ENCODE measurements around the gene CXCL6. TPM values are rescaled to one million over a fixed set of nuclear protein-coding genes. Genes with fewer than 3 reads are reported as not detected.

CXCL6 gene
- total RNA-seq, 4 donors from 2014 or later: not detected

- in situ Hi-C loops (cut with MboI; ENCODE audit: low pct_ligation_motif_present in 1 of 4, low pct_unique_long_range_greater_than_20kb in 1 of 4, low sequenced_read_pairs in 3 of 4) (loop anchor here in 1 of 4 donors (25.0 kb wide), 1 partner anchor 277 kb away; no protein-coding TSS in a partner anchor), intact Hi-C loops (cut with DNase I; ENCODE audit: low total_unique reads) (no loop called here)
- DNase-seq: no peak
- Histone ChIP-seq H3K27me3 (no peaks in the 10 kb centered on the region), H3K36me3 (no peaks in the 10 kb centered on the region), H3K4me1 (no peaks in the 10 kb centered on the region), H3K4me3 (no peak overlapping the region), H3K27ac (no peak overlapping the region), H3K9me3 (no peaks in the 10 kb centered on the region)
- TF ChIP-seq CTCF (IDR thresholded peaks at IDR 0.05) (no peak), POLR2AphosphoS5 (IDR thresholded peaks at IDR 0.05) (no peak), EP300 (IDR thresholded peaks at IDR 0.05; ENCODE audit: low read depth) (no peak), POLR2A (IDR thresholded peaks at IDR 0.05) (no peak)
- WGBS, 2 donors (ENCODE audit: low coverage in 1 of 2): 48 to 57% methylated on average over 4 of the region's 4 CpGs
These were observed 23.7 kb downstream of the CXCL6 start for GRCh38 chr4:73860181-73860580.

GRCh38 chr4:73860917-73861316, 24.4 kb downstream of the CXCL6 start:
- Histone ChIP-seq H3K36me3 (no peaks in the 10 kb centered on the region), H3K27me3 (no peaks in the 10 kb centered on the region), H3K4me1 (no peaks in the 10 kb centered on the region), H3K4me3 (no peak overlapping the region), H3K27ac (no peak overlapping the region), H3K9me3 (no peaks in the 10 kb centered on the region)
- TF ChIP-seq POLR2AphosphoS5 (IDR thresholded peaks at IDR 0.05): no peak
- TF ChIP-seq EP300 (IDR thresholded peaks at IDR 0.05; ENCODE audit: low read depth): no peak
- TF ChIP-seq CTCF (IDR thresholded peaks at IDR 0.05): no peak
- no peak for TF ChIP-seq POLR2A (IDR thresholded peaks at IDR 0.05)
- in situ Hi-C loops (cut with MboI; ENCODE audit: low pct_ligation_motif_present in 1 of 4, low pct_unique_long_range_greater_than_20kb in 1 of 4, low sequenced_read_pairs in 3 of 4): loop anchor here in 1 of 4 donors (25.0 kb wide), 1 partner anchor 276 kb away; no protein-coding TSS in a partner anchor
- 70 to 75% methylated on average over 3 of the region's 3 CpGs for WGBS, 2 donors (ENCODE audit: low coverage in 1 of 2)
- DNase-seq: no peak
- intact Hi-C loops (cut with DNase I; ENCODE audit: low total_unique reads): no loop called here

- TF ChIP-seq POLR2A (IDR thresholded peaks at IDR 0.05) (no peak), CTCF (IDR thresholded peaks at IDR 0.05) (no peak), POLR2AphosphoS5 (IDR thresholded peaks at IDR 0.05) (no peak)
- no peak for DNase-seq
- Histone ChIP-seq H3K27ac (no peak overlapping the region), H3K36me3 (no peaks in the 10 kb centered on the region), H3K4me3 (no peak overlapping the region), H3K27me3 (no peaks in the 10 kb centered on the region), H3K9me3 (no peaks in the 10 kb centered on the region), H3K4me1 (no peaks in the 10 kb centered on the region)
- intact Hi-C loops (cut with DNase I; ENCODE audit: low total_unique reads): no loop called here
- 73 to 74% methylated on average over 1 of the region's 1 CpG for WGBS, 2 donors (ENCODE audit: low coverage in 1 of 2)
- in situ Hi-C loops (cut with MboI; ENCODE audit: low pct_ligation_motif_present in 1 of 4, low pct_unique_long_range_greater_than_20kb in 1 of 4, low sequenced_read_pairs in 3 of 4): loop anchor here in 1 of 4 donors (25.0 kb wide), 1 partner anchor 275 kb away; no protein-coding TSS in a partner anchor
These were observed 25.8 kb downstream of the CXCL6 start for GRCh38 chr4:73862322-73862721.

GRCh38 chr4:73864365-73864764, 27.9 kb downstream of the CXCL6 start:
- no peak for DNase-seq
- H3K4me3 ChIP-seq: no peak overlapping the region
- in situ Hi-C loops (cut with MboI; ENCODE audit: low pct_ligation_motif_present in 1 of 4, low pct_unique_long_range_greater_than_20kb in 1 of 4, low sequenced_read_pairs in 3 of 4) (loop anchor here in 1 of 4 donors (25.0 kb wide), 1 partner anchor 273 kb away; no protein-coding TSS in a partner anchor), intact Hi-C loops (cut with DNase I; ENCODE audit: low total_unique reads) (no loop called here)
- H3K36me3 ChIP-seq: no peaks in the 10 kb centered on the region
- WGBS, 2 donors (ENCODE audit: low coverage in 1 of 2): 51 to 56% methylated on average over 2 of the region's 2 CpGs
- no peaks in the 10 kb centered on the region for H3K9me3 ChIP-seq
- TF ChIP-seq POLR2AphosphoS5 (IDR thresholded peaks at IDR 0.05) (no peak), CTCF (IDR thresholded peaks at IDR 0.05) (peak; percentile 25 to 51 (median 45)), POLR2A (IDR thresholded peaks at IDR 0.05) (no peak)
- no peak overlapping the region for H3K27ac ChIP-seq
- H3K4me1 ChIP-seq: peaks cover 0 to 7% (median 0%) of the 10 kb centered on the region in 4 donors
- H3K27me3 ChIP-seq: peaks cover 5% of the 10 kb centered on the region

All from transverse colon (tissue), 4 donors.